ENCODE measurements around the gene NDUFS6.

Gene NDUFS6

DNA sequence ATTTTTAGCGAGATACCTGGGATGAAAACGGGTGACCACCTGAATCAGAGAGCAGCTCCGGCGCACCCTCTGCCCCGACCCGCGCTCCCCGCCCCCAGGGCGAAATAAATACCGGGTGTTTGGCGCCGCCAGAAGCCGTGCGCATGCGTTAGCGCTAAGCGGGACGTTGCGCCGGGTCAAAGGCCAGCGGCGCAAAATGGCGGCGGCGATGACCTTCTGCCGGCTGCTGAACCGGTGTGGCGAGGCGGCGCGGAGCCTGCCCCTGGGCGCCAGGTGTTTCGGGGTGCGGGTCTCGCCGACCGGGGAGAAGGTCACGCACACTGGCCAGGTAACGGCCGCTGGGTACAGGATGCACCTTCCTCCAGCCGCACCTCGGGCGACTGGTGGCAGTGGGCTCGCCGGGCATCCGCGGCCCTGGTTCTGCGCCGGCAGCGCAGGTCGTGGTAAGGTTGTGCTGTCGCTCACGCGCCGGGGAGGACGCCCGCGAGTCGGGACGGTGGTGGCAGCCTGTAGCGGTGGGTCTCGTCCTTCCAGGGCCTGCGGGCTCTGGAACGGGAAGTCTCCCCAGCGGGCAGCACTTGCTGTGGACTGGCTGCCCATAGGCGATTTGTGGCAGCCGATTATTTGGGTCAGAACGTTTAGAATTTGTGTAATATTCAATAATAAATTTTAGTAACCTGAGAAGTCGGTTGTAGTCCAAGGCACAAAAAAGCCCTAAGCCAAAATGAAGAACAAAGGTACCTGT is at the start of gene NDUFS6:
Gene NDUFS6, plus strand, starts transcription at position 186 of the 745 bp plus-strand sequence. Its CDS starts 11 bp downstream, at position 197.
- TF ChIP-seq, protein P1, sequence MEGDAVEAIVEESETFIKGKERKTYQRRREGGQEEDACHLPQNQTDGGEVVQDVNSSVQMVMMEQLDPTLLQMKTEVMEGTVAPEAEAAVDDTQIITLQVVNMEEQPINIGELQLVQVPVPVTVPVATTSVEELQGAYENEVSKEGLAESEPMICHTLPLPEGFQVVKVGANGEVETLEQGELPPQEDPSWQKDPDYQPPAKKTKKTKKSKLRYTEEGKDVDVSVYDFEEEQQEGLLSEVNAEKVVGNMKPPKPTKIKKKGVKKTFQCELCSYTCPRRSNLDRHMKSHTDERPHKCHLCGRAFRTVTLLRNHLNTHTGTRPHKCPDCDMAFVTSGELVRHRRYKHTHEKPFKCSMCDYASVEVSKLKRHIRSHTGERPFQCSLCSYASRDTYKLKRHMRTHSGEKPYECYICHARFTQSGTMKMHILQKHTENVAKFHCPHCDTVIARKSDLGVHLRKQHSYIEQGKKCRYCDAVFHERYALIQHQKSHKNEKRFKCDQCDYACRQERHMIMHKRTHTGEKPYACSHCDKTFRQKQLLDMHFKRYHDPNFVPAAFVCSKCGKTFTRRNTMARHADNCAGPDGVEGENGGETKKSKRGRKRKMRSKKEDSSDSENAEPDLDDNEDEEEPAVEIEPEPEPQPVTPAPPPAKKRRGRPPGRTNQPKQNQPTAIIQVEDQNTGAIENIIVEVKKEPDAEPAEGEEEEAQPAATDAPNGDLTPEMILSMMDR (conservative IDR thresholded peaks at IDR 0.05; ENCODE audit: low read depth, low read length), result no peak
- DNase-seq (ENCODE audit: low read depth), result peak; percentile 63

DNA sequence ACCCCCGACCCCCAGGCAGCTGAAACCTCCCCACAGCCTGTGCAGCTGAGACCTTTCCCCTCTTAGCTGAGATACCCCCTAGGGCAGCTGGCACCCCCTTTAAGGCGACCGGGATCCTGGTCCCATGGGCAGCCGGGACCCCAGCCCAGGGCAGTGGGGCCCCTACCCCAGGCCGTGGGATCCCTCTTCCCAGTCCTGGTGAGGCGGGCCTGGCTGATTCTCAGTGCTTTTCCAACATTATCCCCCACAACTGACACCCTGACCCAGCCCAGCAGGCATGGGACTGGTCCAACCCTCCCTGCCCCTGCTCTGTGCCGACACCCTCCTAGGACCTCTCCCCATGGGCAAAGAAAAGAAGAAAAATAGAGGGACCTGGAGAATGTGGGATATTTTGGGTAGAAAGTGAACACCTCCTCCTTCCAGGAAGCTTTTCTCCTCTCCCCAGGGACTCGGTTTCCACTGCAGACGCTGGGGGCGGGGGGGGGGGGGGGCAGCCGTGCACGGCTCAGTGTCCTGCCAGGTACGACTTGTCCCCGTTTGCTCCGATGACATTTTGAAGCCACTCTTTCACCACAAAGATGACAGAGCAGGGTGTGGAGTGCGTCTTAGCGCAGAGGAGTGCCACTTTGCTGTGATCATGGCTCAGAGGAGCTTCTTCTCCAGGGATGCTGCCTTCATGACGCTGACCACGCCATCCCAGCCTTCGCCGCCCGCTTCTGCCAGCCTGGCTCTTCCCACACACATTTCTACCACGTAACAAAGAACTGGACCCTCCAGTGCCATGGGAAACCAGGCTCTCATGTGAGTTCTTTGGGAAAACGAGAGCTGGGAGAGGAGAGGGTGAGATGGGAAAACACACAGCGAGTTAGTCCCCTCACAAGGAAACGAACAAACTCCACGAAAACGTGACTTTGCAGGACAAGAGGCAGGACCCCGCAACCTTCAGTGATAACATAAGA is 49.1 kb upstream of the NDUFS6 start:
- no peak for DNase-seq (ENCODE audit: low read depth)
- TF ChIP-seq, protein P1 (conservative IDR thresholded peaks at IDR 0.05; ENCODE audit: low read depth, low read length), result no peak
- H3K4me3 ChIP-seq (ENCODE audit: low read depth, low read length), result no peak overlapping the region

More for the DNA sequence above, at the start of gene NDUFS6:
- peak within 1 kb of the TSS; percentile 99 for H3K4me3 ChIP-seq (ENCODE audit: low read depth, low read length)

DNA sequence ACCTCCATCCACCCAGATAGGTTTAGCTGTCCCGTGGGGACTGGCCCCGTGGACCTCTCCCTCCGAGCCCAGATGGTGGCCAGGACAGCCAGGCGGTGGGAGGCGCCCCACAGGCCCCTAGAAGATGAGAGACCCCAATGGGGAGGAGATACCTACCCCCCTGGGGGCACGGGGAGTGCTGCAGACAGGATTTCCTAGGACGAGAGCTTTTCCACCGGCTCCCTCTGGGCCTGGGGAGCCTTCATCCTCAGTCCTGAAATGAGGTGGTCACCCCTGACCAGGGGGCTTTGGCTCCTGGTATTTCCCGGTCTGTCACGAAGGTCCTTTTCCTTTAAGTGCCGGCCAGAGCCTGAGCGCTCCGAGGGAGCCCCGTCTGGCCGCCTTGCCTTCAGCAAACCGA is 48.3 kb upstream of the NDUFS6 start:
- H3K4me3 ChIP-seq (ENCODE audit: low read depth, low read length), result no peak overlapping the region
- TF ChIP-seq, protein P1 (conservative IDR thresholded peaks at IDR 0.05; ENCODE audit: low read depth, low read length), result no peak
- DNase-seq (ENCODE audit: low read depth), result no peak

DNA sequence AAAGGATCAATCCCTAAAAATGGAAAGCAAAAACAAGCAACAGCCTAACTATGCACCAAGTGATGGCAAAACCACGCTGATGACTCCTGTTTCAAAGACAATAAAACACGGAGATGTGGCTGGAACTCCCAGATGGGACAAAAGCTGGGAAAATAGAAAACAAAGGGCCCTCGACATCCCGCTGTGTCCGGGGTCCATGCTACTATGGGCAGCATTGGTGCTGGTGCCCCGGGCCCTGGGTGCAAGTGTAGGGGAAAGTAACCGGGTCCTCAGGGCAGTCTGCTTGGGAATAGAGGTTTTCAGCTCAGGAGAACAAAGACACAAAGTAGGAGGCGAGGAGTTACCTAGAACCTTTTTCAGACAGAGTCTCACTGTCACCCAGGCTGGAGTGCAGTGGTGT is 47.7 kb upstream of the NDUFS6 start:
- TF ChIP-seq, protein P1 (conservative IDR thresholded peaks at IDR 0.05; ENCODE audit: low read depth, low read length), result no peak
- no peak for DNase-seq (ENCODE audit: low read depth)
- H3K4me3 ChIP-seq (ENCODE audit: low read depth, low read length), result no peak overlapping the region

DNA sequence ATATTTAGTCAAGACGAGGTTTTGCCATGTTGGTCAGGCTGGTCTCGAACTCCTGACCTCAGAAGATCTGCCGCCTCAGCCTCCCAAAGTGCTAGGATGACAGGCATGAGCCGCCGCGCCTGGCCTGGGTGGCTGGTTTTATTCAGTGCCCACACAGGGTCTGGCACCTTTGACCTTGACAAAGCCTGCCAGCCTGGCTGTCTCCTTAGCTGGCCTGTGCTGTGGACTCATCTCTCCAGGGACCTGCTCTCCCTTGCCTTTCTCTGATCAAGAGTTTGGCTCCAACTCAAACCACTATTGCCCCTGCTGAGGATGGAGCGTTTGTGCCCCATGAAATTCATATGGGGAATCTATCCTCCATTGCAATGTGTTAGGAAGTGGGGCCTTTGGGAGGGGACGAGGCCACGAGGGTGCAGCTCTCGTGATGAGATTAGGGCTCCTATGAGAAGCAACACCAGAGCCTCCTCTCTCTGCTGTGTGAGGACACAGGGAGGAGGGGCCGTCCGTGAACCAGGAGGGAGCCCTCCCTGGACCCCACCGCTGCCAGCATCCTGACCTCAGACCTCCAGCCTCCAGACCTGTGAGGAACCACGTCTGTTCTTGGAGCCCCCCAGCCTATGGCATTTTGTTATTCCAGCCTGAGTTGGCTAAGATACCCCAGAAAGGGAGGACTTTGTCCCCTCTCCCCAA is 46.5 kb upstream of the NDUFS6 start:
- no peak for DNase-seq (ENCODE audit: low read depth)
- H3K4me3 ChIP-seq (ENCODE audit: low read depth, low read length), result no peak overlapping the region
- TF ChIP-seq, protein P1 (conservative IDR thresholded peaks at IDR 0.05; ENCODE audit: low read depth, low read length), result no peak

DNA sequence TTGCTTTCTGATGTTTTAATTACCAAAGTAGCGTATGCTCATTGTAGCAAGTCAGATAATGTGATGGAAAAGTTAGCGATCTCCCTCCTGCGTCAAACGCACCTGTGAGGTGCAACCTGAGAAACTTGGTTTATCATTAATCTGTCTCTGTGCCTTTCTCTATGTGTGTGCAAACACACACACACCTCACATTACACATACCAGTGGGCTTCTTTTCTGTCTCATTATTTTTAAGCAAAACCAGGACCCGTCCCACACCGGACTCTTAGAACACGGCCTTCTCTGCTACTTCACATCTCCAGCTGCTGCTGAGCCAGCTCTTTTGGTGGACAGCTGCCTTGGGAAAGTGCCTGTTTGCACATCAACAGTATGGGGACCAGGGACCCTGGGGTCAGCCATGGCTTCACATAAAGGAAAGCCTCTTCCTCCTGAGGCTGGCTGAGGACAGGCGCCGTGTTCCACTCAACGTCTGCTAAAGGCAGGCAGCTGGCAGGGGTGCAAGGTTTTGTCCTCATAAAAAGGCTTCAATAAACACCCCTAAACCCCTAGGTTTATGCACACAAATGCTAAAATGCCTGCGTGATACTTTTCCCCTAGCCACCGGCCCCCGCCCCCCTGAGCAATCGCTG is 45.8 kb upstream of the NDUFS6 start:
- DNase-seq (ENCODE audit: low read depth), result no peak

More for the DNA sequence above, 45.8 kb upstream of the NDUFS6 start:
- H3K4me3 ChIP-seq (ENCODE audit: low read depth, low read length), result no peak overlapping the region
- TF ChIP-seq, protein P1 (conservative IDR thresholded peaks at IDR 0.05; ENCODE audit: low read depth, low read length), result no peak
